Measurements from ENCODE around the gene LRRC8C.

Gene LRRC8C

GRCh38 chr1:89688607-89689006 lies 55.7 kb downstream of the LRRC8C start:
- no peaks in the 10 kb centered on the region for H4K20me1 ChIP-seq (ENCODE audit: insufficient read depth, low read length, poor library complexity, severe bottlenecking)
- no peak overlapping the region for H2AFZ ChIP-seq (ENCODE audit: low read length)
- no peak overlapping the region for H3K9ac ChIP-seq (ENCODE audit: low read depth, low read length, poor library complexity, severe bottlenecking)
- H3K9me3 ChIP-seq (ENCODE audit: insufficient read depth, low read depth, low read length): no peaks in the 10 kb centered on the region
- peaks cover 4% of the 10 kb centered on the region; the same call in 1 of the 2 replicates for H3K79me2 ChIP-seq (ENCODE audit: insufficient read depth, low read length)
- TF ChIP-seq EZH2phosphoT487 (IDR thresholded peaks at IDR 0.05; ENCODE audit: borderline replicate concordance): no peak
- no peak for TF ChIP-seq CTCF (conservative IDR thresholded peaks at IDR 0.05; ENCODE audit: low read length)
- H3K9me2 ChIP-seq (replicated peaks; ENCODE audit: low read depth, low read length): no peaks in the 10 kb centered on the region
- 0 out of 2 replicates have a peak, but pooled peaks cover 6% of the 10 kb centered on the region for H3F3A ChIP-seq (ENCODE audit: low read depth)
- peaks cover 28% of the 10 kb centered on the region for H3K4me1 ChIP-seq (ENCODE audit: insufficient read depth, low read length, poor library complexity, severe bottlenecking)
- no peak overlapping the region for H3K4me2 ChIP-seq (ENCODE audit: low read depth, low read length, poor library complexity, severe bottlenecking)
- H3K27me3 ChIP-seq (ENCODE audit: insufficient read depth, low read length, poor library complexity, severe bottlenecking): no peaks in the 10 kb centered on the region
- peaks cover 32% of the 10 kb centered on the region for H3K36me3 ChIP-seq (ENCODE audit: insufficient read depth, low read length)
- H3K4me3 ChIP-seq (ENCODE audit: low read length, poor library complexity, severe bottlenecking): no peak overlapping the region

GRCh38 chr1:89689234-89689633 lies 56.3 kb downstream of the LRRC8C start:
- H3F3A ChIP-seq (ENCODE audit: low read depth): 0 out of 2 replicates have a peak, but pooled peaks cover 6% of the 10 kb centered on the region
- peaks cover 32% of the 10 kb centered on the region for H3K36me3 ChIP-seq (ENCODE audit: insufficient read depth, low read length)
- TF ChIP-seq CTCF (conservative IDR thresholded peaks at IDR 0.05; ENCODE audit: low read length) (no peak), EZH2phosphoT487 (IDR thresholded peaks at IDR 0.05; ENCODE audit: borderline replicate concordance) (no peak)
- no peaks in the 10 kb centered on the region for H4K20me1 ChIP-seq (ENCODE audit: insufficient read depth, low read length, poor library complexity, severe bottlenecking)
- H3K27me3 ChIP-seq (ENCODE audit: insufficient read depth, low read length, poor library complexity, severe bottlenecking): no peaks in the 10 kb centered on the region
- no peaks in the 10 kb centered on the region for H3K9me3 ChIP-seq (ENCODE audit: insufficient read depth, low read depth, low read length)
- H3K4me3 ChIP-seq (ENCODE audit: low read length, poor library complexity, severe bottlenecking): no peak overlapping the region
- peaks cover 34% of the 10 kb centered on the region for H3K4me1 ChIP-seq (ENCODE audit: insufficient read depth, low read length, poor library complexity, severe bottlenecking)
- no peak overlapping the region for H3K4me2 ChIP-seq (ENCODE audit: low read depth, low read length, poor library complexity, severe bottlenecking)
- no peak overlapping the region for H2AFZ ChIP-seq (ENCODE audit: low read length)
- H3K9me2 ChIP-seq (replicated peaks; ENCODE audit: low read depth, low read length): no peaks in the 10 kb centered on the region
- peaks cover 4% of the 10 kb centered on the region; the same call in 1 of the 2 replicates for H3K79me2 ChIP-seq (ENCODE audit: insufficient read depth, low read length)
- H3K9ac ChIP-seq (ENCODE audit: low read depth, low read length, poor library complexity, severe bottlenecking): no peak overlapping the region

GRCh38 chr1:89690595-89690994 lies 57.7 kb downstream of the LRRC8C start:
- no peaks in the 10 kb centered on the region for H3K9me3 ChIP-seq (ENCODE audit: insufficient read depth, low read depth, low read length)
- H4K20me1 ChIP-seq (ENCODE audit: insufficient read depth, low read length, poor library complexity, severe bottlenecking): no peaks in the 10 kb centered on the region
- H3K36me3 ChIP-seq (ENCODE audit: insufficient read depth, low read length): peaks cover 32% of the 10 kb centered on the region
- H3F3A ChIP-seq (ENCODE audit: low read depth): 0 out of 2 replicates have a peak, but pooled peaks cover 6% of the 10 kb centered on the region
- H3K4me1 ChIP-seq (ENCODE audit: insufficient read depth, low read length, poor library complexity, severe bottlenecking): peaks cover 42% of the 10 kb centered on the region
- H3K9me2 ChIP-seq (replicated peaks; ENCODE audit: low read depth, low read length): no peaks in the 10 kb centered on the region
- no peaks in the 10 kb centered on the region for H3K79me2 ChIP-seq (ENCODE audit: insufficient read depth, low read length)
- no peak overlapping the region for H2AFZ ChIP-seq (ENCODE audit: low read length)
- TF ChIP-seq CTCF (conservative IDR thresholded peaks at IDR 0.05; ENCODE audit: low read length) (no peak), EZH2phosphoT487 (IDR thresholded peaks at IDR 0.05; ENCODE audit: borderline replicate concordance) (no peak)
- no peak overlapping the region for H3K4me3 ChIP-seq (ENCODE audit: low read length, poor library complexity, severe bottlenecking)
- no peak overlapping the region for H3K9ac ChIP-seq (ENCODE audit: low read depth, low read length, poor library complexity, severe bottlenecking)
- no peaks in the 10 kb centered on the region for H3K27me3 ChIP-seq (ENCODE audit: insufficient read depth, low read length, poor library complexity, severe bottlenecking)
- no peak overlapping the region for H3K4me2 ChIP-seq (ENCODE audit: low read depth, low read length, poor library complexity, severe bottlenecking)
